GM21423 (cell line): ENCODE measurements around the gene BCL7B.
A peak's percentile ranks its signal among the peaks of the same experiment; 100 is the strongest.
"Not testable (repeated sequence)": the region's sequence is repeated elsewhere in the genome, so short reads cannot be mapped to it uniquely, and the experiment has no call there.

Source experiments
- ATAC-seq: cut with Tn5 transposase; IDR thresholded peaks from one replicate; pipeline ENCODE4 v1.9.1; 2021; ENCODE audit warnings: mild to moderate bottlenecking, moderate library complexity; ENCODE audit not compliant: unreplicated experiment

BCL7B gene

DNA sequence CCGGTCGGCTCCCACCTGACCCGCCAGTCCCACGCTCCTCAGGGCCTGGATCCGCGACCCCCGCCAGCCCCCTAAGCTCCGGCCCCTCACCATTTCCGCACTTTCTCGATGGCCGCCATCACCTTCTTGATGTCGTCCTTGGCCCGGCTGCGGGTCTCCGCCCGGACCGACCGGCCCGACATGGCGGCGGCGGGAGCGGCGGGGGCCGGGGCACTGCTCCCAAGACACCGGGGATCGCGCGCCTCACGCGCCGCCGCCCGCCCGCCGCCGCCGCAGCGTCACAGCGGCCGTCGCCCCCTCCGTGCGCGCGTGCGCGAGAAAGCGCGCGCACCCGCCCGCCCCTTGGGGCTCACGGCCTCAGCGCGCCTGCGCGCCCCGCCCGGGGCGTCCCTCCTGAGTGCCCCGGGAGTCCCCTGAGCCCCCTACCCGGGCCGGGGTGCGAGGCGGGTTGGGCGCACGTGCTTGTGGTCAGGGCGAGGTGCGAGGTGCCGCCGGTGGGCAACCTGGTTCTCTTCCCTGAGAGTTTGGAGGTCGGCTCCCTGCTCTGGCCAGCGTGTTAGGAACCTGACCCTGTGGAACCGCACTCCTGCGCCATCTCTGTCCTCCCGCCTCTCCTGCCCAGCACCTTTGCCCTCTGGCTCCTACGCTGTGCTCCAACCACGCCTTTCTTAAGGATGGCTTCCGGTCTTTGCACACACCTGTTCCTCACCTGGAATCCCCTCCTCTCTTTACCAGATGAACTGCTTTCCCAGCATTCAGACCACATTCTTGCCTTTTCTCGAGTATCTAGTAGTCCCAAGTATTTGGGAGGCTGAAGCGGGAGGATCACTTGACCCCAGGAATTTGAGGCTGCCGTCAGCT, at the start of gene BCL7B:
Gene BCL7B (minus strand): TSS at position 294 of the 861 bp plus-strand sequence. CDS start 112 bp downstream, at position 182.
- peak; percentile 50 for ATAC-seq

DNA sequence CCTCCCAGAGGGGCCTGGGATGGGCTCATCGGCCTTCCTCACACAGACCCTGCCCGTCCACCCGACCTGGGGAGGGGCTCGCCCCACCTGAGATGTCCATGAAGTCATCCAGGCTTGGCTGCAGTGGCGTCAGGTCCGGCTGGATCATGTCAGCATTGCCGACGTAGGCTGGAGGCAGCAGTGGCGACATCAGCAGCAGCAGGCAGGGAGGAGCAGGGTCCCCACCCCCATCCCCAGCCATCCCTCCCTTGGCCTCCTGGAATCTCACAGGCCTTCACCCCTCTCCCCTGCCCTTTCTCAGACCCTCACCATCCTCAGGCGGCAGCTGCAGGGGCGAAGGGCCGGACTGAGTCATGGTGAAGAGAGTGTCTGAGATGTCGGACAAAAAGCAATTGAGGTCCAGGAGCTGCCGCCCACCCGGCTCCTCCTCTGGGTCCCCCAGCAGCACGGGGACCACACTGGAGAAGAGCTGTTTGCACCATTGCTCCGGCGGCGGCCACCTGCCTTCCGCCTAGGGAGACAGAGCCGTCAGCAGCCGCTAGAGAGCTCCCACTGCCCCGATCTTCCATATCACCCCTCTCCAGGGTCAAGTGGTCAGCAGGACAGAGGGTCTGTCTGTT, 48.2 kb upstream of the BCL7B start:
- ATAC-seq, result no peak

DNA sequence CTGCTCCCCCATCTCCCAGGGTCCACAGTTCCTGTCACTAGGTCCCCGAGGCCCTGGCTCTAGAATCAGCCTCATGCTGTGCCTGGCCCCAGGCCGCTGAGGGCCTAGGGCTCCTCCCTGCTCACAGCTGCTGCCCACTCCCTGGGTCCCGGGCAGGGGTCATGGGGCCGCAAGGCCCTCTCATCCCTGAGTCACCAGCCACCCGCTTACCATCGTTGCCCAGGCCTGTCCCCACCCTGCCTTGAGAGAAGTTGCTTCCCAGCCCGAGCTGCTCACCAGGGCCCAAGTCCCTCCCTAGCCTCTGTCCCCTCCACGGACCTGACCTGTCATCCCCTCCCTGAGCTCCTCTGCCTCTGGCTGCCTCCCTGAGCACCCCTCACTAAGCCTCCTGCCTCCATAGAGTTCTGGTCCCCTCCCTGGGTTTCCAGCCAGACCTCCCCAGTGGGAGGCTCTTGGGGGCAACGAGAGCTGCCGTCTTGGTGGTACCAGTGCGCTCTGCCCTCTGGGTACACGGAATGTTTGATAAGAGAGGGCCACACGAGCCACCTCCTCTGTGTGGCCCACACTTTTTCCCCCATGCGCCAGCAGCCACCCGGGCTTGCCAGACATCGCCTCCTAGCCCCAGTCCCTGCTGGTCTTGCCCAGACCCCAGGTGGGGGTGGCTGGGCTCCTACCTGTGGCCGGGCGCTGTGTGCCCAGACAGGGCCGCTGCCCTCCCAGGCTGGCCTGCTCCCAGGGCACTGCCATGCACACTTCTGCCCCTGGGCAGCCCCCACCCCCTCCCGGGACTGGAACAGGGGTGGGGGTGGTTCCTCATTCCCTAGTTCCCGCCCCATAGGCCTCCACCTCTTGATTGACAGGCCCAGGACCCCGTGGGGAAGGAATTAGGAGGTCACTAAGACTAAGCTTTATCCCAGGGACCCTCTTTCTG, 45.5 kb upstream of the BCL7B start:
- no peak for ATAC-seq

DNA sequence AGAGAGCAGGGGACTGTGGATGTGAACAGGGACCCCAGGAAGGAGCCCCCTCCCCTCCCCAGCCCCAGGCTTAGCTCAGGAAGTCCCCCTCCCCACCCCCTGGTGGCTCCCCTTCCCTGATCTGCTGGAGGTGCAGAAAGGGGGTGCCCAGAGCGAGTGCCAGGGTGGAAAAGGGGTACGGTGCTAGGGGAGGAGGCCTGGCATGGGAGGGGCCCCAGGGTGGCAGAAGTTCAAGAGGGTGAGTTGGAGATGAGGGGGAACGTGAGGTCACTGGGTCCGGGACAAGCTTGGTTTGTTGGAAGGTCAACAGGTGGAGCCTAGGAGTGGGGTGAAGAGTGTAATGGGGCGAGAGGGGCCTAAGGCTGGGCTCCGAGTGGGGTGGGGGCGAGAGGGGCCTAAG, 42.4 kb upstream of the BCL7B start:
- ATAC-seq, result no peak

DNA sequence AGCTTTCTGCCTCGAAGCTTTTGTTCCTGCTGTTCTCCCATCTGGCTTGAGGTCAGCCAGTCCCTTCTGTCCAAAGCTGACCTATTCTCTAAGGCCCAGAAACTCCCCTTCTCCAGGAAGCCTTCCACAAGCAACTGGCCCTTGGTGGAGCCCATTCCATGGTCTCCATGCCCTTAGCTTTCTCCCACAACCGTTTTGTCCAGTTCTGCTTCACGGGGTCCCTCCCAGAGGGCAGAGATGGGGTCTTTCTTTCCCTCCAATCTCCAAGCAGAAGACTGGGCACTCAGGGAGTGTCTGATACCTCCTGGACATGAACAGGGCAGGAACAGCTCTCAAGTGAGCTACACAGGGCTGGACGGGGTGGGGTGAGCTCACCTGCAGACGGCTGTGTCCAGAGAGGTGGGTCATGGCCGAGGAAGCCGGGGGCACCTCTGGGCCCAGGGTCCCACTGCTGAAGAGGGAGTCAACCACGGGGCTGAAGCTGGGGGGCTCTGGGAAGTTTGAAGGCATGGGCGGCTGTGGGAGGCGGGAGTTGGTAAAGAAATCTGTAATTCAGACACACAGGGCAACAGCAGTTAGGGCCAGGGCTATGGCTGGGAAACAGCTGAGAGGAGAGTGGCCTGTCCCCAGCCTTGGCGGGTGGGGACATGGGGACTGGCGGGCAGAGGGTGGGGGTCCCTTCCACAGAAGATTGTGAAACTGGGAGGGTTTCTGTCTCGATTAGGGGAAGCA, 41.8 kb upstream of the BCL7B start:
- no peak for ATAC-seq

DNA sequence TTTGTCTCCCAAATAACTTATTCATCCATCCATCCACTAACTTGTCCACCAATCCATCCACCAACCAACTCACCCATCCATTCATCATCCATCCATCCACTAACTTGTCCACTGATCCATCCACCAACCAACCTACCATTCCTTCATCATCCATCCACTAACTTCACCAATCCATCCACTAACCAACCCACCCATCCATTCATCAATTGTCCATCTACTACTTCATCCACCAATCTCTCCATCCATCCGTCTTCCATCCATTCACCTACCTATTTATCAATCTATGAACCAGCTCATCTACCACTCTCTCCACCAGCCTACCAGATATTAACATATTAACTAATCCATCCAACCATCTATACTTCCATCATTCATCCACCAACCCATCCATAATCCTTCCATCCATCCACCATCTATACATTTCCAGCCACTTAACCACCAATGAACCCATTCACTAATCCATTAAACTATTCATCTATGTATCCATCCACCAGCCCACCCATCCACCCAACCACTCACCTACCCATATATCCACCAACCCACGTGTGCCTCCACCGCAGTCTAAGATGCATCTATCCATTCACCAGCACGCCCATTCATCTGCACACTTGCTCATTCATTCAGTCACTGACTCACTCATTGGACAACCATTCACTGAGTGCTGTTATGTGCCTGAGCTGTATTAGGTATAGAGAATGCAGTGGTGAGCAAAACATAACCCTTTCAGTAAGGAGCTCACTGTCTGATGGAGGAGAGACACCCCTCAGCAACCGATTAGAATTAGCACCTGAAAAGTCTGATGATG, 40.7 kb upstream of the BCL7B start:
- ATAC-seq, result no peak

DNA sequence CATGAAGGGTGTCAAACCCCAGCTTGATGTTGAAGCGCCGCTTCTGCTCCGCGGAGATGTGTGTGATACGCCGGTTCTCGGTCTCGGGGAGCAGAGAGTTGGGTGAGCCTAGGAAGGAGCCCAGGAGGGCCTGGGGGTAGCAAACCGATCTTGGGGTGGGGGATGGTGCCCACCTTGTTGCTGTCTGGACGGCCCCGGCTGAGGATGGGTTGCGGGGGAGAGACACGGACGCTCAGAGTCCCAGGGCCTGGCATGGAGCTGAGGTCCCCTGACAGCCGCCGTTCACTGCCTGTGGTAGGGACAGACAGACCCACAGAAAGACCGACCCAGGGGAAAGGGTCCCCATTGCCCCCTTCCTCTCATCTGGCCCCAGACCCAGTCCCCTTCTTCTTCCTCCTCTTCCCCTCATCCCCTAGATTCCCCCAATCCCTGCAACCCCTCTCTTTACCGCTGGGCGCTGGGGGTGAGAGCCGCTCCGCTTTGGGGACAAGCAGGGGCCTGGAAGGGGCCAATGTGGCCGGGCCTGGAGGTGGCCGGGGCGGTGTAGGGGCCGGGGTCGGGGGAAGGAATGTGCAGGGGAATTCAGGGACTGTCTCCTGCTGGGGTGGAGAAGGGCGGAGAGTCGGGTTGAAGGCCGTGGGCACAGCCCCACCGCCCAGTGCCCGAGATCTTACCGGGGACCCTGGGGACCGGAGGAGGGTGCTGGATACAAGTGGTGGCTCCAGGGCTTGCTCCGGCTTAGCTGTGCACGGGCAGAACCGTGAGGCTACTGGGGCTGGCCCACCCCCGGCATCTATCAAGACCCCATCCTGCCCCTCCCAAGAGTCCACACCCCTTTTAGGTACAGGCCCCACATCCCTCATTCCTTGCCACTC, 38.9 kb upstream of the BCL7B start:
- no peak for ATAC-seq

DNA sequence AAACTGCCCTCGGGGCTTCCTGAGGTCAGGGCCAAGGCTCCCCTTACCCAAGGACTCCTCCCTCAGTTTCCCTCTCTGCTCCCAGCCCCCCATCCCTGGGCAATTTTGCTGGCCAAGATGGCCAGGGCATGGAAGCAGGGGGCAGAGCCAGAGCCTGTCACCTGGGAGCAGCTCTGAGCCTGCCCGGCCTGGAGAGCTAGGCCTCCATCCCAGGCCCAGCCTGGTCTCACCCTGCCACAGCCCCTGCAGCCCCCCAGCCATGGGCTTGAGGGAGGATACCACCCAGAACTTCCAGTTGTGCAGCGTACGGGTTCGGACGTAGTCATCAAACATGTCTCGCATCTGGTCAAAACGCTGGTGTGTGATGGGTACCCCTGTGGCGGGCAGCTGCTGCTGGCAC, 37.9 kb upstream of the BCL7B start:
- no peak for ATAC-seq

DNA sequence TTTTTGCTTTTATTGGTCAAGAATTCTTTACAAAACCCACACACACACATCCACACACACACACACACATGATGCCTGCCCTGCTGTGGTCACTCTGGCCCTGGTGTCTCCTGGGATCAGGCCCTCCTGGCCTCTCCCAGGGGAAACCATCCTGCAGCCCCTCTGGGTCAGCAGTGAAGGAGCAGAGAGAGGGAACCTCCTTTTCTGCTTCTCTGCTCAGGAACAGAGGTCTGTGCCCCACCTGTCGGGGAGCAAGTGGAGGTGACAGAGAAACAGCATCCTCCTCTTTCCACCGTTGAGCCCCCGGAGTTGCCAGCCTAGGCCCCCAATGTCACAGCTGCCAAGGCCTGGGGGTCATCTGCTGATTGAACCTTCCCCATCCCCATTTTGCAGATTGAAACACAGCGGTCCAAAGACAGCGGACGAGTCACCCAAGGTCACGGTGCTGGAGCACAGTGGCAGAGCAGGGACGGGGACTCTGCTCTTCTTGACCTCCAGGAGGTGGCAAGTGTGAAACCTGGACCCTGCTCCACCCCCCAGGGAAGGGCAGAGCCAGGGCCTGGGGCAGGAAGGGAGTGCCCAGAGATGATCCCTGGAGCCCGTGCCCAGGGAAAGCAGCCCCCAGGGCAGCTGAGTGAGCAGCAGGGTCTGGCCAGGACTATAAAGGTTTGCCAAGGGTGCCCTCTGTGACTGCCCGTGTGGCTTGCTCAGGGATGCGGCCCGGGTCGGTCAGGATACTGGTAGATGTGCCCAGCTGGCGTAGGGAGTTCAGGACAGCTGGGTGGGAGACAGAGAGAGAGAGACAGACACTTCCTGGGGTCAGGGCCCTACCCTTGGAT, 35.9 kb upstream of the BCL7B start:
- ATAC-seq, result no peak

DNA sequence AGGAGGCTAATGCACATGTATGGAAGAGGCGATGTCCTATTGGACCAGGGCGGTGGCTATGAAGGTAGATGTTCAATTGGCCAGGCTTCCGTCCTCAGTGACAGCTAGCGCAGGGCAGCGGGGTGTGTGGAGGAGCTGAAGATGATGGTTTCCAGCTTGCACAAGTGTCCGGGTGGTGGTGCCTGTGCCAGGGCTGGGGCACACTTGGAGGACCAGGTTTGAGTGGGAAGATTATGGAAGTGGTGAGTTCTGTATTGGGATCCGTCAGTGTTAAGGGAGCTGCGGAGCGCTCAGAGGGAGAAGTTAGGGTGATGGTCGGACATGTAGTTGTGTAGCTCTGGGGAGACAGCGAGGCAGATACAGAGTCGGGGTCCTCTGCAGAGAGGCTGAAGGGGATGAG, 29.4 kb upstream of the BCL7B start:
- no peak for ATAC-seq

DNA sequence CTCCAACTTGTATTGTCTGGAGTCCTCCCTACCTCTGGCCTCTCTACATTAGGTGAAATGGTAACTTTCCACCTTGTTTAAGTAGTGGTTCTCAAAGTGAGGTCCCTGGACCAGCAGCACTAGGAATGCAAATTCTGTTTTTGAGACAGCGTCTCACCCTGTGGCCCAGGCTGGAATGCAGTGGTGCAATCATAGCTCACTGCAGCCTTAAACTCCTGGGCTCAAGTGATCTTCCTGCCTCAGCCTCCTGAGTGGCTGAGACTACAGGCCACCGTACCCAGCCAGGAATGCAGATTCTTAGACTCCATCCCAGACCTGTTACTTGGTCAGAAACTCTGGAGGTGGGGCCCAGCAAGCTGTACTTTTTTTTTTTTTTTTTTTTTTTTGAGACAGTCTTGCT, 27.7 kb upstream of the BCL7B start:
- ATAC-seq, result no peak

DNA sequence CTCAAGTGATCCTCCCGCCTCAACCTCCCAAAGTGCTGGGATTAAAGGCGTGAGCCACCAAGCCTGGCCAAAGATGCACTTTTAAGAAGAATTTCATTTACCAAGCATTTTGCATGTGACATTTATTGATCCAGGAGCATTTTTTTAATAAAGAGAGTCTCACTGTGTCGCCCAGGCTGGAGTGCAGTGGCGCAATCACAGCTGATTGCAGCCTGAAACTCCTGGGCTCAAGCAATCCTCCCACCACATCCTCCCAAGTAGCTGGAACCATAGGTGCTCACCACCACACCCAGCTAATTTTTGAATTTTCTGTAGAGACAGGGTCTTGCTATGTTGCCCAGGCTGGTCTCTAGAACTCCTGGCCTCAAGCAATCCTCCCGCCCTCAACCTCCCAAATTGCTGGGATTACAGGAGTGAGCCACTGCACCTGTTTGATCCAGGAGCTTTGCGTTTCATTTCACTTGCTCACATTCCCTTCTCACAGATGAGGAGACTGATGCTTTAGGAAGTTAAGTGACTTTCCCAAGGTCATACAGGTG, 25.2 kb upstream of the BCL7B start:
- no peak for ATAC-seq

DNA sequence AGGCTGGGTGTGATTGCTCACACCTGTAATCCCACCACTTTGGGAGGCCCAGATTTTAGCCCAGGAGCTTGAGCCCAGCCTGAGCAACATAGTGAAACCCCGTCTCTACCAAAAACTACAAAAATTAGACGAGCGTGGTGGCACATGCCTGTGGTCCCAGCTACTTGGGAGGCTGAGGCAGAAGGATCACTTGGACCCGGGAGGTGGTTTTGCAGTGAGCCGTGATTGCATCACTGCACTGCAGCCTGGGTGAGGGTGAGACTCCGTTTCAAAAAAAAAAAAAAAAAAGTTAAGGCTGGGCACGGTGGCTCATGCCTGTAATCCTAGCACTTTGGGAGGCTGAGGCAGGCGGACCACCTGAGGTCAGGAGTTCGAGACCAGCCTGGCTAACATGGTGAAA, 23.5 kb upstream of the BCL7B start:
- ATAC-seq, result not testable (repeated sequence)

DNA sequence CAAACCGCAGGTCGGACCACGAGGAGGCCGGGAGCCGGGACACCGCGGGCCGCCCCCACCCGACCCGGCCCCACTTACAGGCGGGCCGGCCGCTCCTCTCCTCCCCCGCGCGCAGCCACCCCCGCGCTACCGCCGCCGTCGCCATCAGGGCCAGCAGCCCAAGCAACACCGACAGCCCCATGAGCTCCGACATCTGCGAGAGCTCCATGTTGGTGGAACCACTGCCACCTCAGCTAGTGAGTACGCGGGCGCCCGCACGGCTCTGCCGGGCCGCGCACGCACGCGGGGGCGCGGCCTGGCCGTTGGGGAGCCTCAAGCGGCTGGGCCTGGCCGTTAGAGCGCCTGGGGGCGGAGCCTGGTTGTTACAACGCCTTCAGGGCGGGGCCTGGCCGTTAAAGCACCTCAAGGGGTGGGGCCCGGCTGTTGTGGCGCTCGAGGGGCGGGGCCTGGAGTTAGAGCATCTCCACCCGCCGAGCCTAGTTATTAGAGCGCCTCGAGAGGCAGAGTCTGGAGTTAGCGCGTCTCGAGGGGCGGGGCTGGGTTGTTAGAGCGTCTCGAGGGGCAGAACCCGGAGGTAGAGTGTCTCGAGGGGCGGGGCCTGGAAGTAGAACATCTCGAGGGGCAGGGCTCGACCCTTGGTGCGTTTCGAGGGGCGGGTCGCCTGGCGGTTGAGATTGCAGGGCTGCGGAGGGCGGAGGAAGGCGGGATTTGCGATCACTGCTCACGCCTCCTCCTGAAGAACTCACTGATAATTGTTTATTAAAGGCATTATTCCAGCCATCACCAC, 21.0 kb upstream of the BCL7B start, which contains the start of gene TBL2:
Gene TBL2 (minus strand): TSS at position 238 of the 787 bp plus-strand sequence. CDS start 30 bp downstream, at position 208.
- peak; percentile 89 for ATAC-seq

DNA sequence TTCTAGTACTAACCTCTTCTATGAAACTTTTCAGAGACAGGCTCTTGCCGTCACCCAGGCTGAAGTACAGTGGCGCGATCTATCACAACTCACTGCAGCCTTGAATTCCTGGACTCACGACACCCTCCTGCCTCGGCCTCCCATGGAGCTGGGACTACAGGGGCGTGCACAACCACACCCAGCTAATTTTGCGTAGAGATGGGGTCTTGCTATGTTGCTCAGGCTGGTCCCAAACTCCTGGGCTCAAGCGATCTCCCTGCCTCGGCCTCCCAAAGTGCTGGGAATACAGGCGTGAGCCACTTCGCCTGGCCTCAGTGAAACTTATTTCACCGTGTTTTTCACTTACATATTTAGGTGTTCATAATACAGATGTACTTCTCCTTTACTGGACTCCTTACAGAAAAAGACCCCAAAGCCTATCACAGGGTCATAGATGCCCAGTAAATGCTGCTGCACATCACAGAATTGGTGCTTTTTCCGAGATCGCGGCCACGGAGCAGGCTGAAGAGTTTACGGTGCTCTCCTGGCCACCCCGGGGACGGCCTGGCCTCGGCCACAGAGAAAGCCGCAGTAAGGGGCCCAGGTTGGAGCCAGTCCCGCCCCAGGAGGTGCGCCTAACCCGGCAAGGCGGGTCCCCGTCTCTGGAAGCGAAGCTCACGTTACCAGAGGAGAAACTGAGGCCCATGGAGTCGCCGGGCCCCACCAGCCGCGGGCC, 20.3 kb upstream of the BCL7B start:
- peak; percentile 1 for ATAC-seq

DNA sequence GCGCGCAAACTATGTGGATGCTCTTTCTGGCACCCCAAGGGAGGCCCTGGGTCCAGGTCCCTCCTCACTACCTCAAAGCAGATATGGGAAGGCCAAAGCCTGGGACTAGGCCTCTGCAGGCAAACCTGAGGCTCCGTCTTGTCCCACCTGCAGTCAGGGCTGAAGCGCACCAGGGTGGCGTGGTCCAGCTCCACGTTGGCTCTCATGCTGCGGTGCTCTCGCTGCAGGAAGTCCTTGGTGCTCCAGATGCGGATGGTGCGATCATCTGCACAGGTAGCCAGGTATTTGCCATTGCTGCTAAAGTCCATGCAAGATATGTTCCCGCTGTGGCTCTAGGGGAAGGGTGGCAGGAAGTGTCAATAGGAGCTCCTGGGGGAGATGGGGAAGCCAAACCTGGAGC, 16.3 kb upstream of the BCL7B start:
- ATAC-seq, result no peak
